Astrocyte of the spinal cord (primary cell): ENCODE data around the gene MARCHF3.

Experiments
- DNase-seq: peaks from one replicate; pipeline ENCODE4 v3.0.0; 2011; ENCODE audit warnings: low read depth, low spot score
- H3K4me3 ChIP-seq: 2 replicates; pipeline ENCODE4 v1.5.1; 2011; ENCODE audit warnings: low read depth, mild to moderate bottlenecking, low read length, moderate library complexity
- in situ Hi-C: cut with HindIII; loops from 2 replicates; pipeline ENCODE4 v1.10.0; 2017; ENCODE audit warnings: low sequenced_read_pairs
- TF ChIP-seq, protein P1 (sequence below): IDR thresholded peaks from 2 replicates; pipeline ENCODE4 v1.5.1; 2012; ENCODE audit warnings: low read depth, mild to moderate bottlenecking, low read length, inconsistent platforms

The MARCHF3 gene

DNA sequence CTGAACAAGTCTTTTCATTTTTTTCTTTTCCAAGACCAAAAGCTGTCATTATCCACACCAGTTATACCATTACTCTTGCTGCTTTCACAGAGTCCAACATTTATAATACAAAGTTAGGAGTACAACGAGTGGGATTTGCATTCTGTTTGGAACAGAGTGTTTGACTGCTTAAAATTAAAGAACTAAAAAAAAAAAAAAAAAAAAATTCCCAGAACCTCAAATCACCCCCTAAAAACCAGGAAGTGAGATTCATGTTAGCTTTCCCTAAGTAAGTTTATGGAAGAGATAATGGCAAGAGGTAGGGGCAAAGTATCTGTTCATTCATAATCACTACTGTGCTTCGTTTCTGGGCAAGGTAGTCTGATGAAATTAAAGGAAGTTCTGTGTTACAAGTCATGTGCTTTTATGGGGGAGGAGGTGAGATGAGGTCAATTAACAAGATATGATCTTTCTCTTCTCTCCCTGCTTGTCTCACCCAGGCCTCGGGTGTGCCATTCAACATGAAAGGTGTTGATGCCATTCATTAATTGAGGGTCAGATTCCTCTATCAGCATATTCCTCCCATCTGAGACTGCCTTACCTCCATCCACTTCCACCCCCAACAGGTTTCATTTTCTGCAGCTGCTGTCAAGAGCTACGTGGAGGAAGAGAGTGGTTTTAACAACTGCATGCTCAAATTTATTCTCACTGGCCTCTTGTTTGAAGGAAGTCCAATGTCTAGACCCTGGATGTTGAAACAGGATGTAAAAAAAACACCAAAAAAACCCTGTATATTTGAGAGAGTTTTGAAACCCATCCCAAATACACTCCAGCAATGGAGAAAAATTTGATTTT is 58.1 kb downstream of the MARCHF3 start:
- TF ChIP-seq, protein P1, sequence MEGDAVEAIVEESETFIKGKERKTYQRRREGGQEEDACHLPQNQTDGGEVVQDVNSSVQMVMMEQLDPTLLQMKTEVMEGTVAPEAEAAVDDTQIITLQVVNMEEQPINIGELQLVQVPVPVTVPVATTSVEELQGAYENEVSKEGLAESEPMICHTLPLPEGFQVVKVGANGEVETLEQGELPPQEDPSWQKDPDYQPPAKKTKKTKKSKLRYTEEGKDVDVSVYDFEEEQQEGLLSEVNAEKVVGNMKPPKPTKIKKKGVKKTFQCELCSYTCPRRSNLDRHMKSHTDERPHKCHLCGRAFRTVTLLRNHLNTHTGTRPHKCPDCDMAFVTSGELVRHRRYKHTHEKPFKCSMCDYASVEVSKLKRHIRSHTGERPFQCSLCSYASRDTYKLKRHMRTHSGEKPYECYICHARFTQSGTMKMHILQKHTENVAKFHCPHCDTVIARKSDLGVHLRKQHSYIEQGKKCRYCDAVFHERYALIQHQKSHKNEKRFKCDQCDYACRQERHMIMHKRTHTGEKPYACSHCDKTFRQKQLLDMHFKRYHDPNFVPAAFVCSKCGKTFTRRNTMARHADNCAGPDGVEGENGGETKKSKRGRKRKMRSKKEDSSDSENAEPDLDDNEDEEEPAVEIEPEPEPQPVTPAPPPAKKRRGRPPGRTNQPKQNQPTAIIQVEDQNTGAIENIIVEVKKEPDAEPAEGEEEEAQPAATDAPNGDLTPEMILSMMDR: no peak
- in situ Hi-C loops: no loop called here
- no peak overlapping the region for H3K4me3 ChIP-seq
- no peak for DNase-seq

DNA sequence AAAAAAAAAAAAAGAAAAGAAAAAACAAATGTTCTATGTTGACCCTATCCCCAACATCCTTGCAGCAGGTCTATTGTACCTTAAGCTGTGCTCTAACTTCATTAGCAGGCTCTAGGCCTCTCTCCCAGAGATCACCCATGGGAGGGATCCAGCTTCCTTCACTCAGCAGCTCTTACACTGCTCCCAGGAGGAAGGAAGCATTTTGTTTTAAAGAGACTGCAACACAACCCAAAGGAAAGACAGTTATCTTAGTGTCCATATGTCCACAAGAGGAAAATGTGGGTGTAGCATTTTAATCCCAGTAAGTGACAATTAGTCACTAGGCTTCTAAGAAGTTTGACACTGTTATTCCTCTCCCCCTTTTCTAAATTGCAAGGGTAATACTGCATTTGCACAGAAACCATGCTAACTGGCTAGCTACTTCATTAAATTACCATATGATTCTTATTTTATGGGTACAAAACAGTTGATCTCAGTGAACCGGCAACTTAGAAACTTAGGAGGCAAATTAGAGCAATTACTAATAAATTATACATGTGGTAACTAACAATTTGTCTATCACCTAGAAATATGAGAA is 58.8 kb downstream of the MARCHF3 start:
- in situ Hi-C loops: no loop called here
- no peak overlapping the region for H3K4me3 ChIP-seq
- TF ChIP-seq, protein P1: no peak
- DNase-seq: no peak

DNA sequence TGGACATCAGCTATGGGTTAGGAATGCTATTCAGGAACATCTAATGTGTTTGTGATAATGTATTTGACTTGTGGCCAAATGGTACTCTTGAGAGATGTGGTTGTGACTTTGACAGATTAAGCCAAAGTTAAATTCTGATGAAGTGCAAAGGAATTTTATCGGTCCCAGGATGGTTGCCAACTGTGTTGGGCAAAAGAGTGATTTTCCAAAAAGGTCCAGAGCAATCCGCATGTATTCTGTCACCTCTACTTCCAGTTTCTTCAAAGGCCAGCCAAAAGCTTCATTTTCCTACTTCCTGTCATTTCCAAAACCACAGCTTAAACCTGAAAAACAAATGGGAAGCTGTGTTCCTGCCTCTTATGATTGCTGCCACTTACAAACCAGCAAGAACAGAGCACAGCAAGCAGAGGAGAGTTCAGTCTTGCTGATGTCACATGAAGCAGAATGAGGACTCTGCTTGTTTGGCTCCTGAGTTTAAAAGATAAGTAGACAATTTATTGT is 59.8 kb downstream of the MARCHF3 start:
- no peak overlapping the region for H3K4me3 ChIP-seq
- in situ Hi-C loops: no loop called here
- peak; percentile 30 for DNase-seq
- TF ChIP-seq, protein P1: no peak

DNA sequence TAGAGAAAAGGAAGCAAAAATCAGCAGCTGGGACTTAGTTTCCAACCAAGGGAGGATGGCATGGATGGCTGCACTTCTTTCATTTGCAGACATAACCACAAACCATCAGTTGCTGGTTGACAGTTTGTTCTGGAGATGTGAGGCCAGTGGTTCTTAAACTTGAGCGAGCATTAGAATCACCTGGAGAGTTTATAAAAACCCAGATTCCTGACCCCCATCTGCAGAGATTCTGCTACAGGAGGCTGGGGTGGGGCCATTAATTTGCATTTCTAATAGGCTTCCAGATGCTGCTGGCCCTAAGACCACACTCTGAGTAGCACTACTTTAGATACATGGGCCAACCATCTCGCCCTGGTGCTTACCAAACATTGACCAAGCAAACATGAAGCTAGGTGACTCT is 60.8 kb downstream of the MARCHF3 start:
- in situ Hi-C loops: no loop called here
- TF ChIP-seq, protein P1: no peak
- DNase-seq: no peak

DNA sequence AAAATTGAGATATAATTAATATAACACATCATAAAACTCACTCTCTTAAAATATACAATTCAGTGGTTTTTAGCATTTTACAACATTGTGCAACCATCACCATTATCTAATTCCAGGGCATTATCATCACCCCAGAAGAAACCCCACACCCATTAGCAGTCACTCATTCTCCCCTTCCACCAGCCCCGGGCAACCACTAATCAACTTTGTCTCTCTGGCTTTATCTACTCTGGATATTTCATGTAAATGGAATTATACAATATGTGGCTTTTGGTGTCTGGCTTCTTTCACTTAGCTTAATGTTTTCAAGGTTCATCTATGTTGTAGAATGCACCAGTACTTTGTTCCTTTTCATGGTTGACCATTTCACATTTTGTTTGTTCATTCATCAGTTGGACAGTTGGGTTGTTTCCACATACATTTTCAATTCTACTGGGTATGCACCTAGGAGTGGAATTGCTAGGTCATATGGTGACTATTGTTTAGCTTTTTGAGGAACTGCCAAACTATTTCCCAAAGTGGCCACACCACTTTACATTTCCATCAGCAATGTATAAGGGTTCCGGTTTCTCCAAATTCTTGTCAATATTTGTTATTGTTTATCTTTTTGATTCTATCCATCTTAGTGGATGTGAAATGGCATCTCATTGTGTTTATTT is 62.4 kb downstream of the MARCHF3 start:
- DNase-seq: no peak
- TF ChIP-seq, protein P1: no peak
- no peak overlapping the region for H3K4me3 ChIP-seq
- in situ Hi-C loops: no loop called here

More for the DNA sequence above, 60.8 kb downstream of the MARCHF3 start:
- no peak overlapping the region for H3K4me3 ChIP-seq

DNA sequence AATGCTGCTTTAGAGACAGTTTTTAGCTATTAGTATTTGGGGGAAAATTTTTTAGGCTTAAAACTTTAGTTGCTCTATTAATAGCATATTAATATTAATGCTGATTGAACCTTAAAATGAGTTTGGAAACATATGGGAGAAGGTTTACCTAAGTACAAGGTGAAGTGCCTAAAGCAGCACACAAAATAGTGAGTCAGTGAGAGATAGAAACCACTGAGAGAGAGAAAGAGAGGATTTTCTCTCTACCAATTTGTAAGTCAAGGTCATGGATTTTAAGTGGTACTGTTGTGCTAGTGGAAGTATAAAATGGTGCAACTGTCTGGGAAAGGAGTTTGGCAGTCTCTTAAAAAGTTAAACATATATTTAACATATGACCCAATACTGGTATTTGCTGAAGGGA is 64.9 kb downstream of the MARCHF3 start:
- in situ Hi-C loops: no loop called here
- TF ChIP-seq, protein P1: no peak

More for the DNA sequence above, 64.9 kb downstream of the MARCHF3 start:
- H3K4me3 ChIP-seq: no peak overlapping the region
- no peak for DNase-seq
